Measurements from ENCODE around the gene HUS1.

The HUS1 gene

GRCh38 chr7:47979832-47980181 is 392 bp upstream of the HUS1 start:
- peak overlapping the region; percentile 66 to 84 for H3K4me3 ChIP-seq (replicated peaks in 1 of 2; ENCODE audit: low read depth in 2 of 2, low read length in 2 of 2)
- no peak for DNase-seq (ENCODE audit: low read depth in 2 of 2)

GRCh38 chr7:47978790-47979144 is 648 bp downstream of the HUS1 start:
- H3K4me3 ChIP-seq (replicated peaks in 1 of 2; ENCODE audit: low read depth in 2 of 2, low read length in 2 of 2): peak overlapping the region; percentile 66 to 84
- TF ChIP-seq CTCF (IDR thresholded peaks at IDR 0.05; ENCODE audit: low read depth, low read length): no peak
- no peak for DNase-seq (ENCODE audit: low read depth in 2 of 2)

More at GRCh38 chr7:47979832-47980181, 392 bp upstream of the HUS1 start:
- TF ChIP-seq CTCF (IDR thresholded peaks at IDR 0.05; ENCODE audit: low read depth, low read length): no peak

- no peak for TF ChIP-seq CTCF (IDR thresholded peaks at IDR 0.05; ENCODE audit: low read depth, low read length)
- DNase-seq (ENCODE audit: low read depth in 2 of 2): no peak
- H3K4me3 ChIP-seq (replicated peaks in 1 of 2; ENCODE audit: low read depth in 2 of 2, low read length in 2 of 2): no peak overlapping the region
These were observed 5.7 kb downstream of the HUS1 start for GRCh38 chr7:47973739-47974138.

GRCh38 chr7:47970761-47971160 is 8.7 kb downstream of the HUS1 start:
- no peak for TF ChIP-seq CTCF (IDR thresholded peaks at IDR 0.05; ENCODE audit: low read depth, low read length)
- no peak overlapping the region for H3K4me3 ChIP-seq (replicated peaks in 1 of 2; ENCODE audit: low read depth in 2 of 2, low read length in 2 of 2)
- no peak for DNase-seq (ENCODE audit: low read depth in 2 of 2)

GRCh38 chr7:47968847-47969774 is 10.3 kb downstream of the HUS1 start:
- H3K4me3 ChIP-seq (replicated peaks in 1 of 2; ENCODE audit: low read depth in 2 of 2, low read length in 2 of 2): no peak overlapping the region
- peak; percentile 98 for TF ChIP-seq CTCF (IDR thresholded peaks at IDR 0.05; ENCODE audit: low read depth, low read length)
- peak; percentile 73 to 80 for DNase-seq (ENCODE audit: low read depth in 2 of 2)

GRCh38 chr7:47967708-47968107 is 11.7 kb downstream of the HUS1 start:
- TF ChIP-seq CTCF (IDR thresholded peaks at IDR 0.05; ENCODE audit: low read depth, low read length): no peak
- no peak overlapping the region for H3K4me3 ChIP-seq (replicated peaks in 1 of 2; ENCODE audit: low read depth in 2 of 2, low read length in 2 of 2)
- no peak for DNase-seq (ENCODE audit: low read depth in 2 of 2)
